ENCODE results near the gene FAM78A. TPM values are rescaled to one million over a fixed set of nuclear protein-coding genes. Genes with fewer than 3 reads are reported as not detected.

The FAM78A gene
- total and polyA plus RNA-seq, 11 donors: 13.6 to 37.9 (median 33.4) TPM

DNA sequence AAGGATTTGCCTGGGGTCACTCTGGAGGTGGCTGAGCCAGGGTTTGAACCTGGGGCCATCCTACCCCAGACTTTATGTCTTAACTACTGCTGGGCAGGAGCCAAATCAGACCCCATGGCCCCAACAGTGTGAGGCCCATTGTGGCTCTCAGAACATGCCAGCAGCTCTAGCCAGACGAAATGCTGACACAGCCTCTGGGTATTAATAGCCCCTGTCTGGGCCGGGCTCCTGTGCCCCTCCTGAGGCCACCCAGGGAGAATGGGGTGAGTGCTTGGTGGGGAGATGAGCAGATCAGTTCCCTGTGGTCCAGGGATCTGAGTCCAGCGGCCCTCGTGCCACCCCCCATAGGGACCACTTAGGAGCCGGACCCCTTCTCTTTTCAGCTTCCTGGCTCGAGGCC is 11.0 kb upstream of the FAM78A start:
- no peaks in the 10 kb centered on the region for H3K9me3 ChIP-seq
- no peak overlapping the region for H3K4me3 ChIP-seq
- intact Hi-C loops (cut with DNase I): loop anchor here in 1 of 10 donors (10.0 kb wide), 1 partner anchor 47 kb away; no protein-coding TSS in a partner anchor
- ATAC-seq: no peak
- 48 to 73% (median 70%) methylated on average over 6 of the region's 6 CpGs for WGBS, 4 donors
- DNase-seq: peak in 1 of 5 donors; percentile 54
- TF ChIP-seq CTCF (IDR thresholded peaks at IDR 0.05) (no peak), POLR2A (IDR thresholded peaks at IDR 0.05) (no peak)
- peaks cover 0 to 11% (median 0%) of the 10 kb centered on the region in 9 donors for H3K27me3 ChIP-seq
- H3K36me3 ChIP-seq: peaks cover 0 to 3% (median 0%) of the 10 kb centered on the region in 9 donors
- peak overlapping the region in 9 of 12 donors; percentile 23 to 98 (median 94) for H3K27ac ChIP-seq
- H3K4me1 ChIP-seq: peaks cover 4 to 65% (median 19%) of the 10 kb centered on the region in 12 donors

GRCh38 chr9:131284856-131285255 is 8.5 kb upstream of the FAM78A start:
- Histone ChIP-seq H3K36me3 (no peaks in the 10 kb centered on the region), H3K27ac (peak overlapping the region in 1 of 12 donors; percentile 90), H3K27me3 (peaks cover 0 to 20% (median 0%) of the 10 kb centered on the region in 9 donors), H3K9me3 (no peaks in the 10 kb centered on the region), H3K4me3 (no peak overlapping the region), H3K4me1 (peaks cover 3 to 55% (median 15%) of the 10 kb centered on the region in 12 donors)
- intact Hi-C loops (cut with DNase I): loop anchor here in 2 of 10 donors (5.0 to 10.0 kb wide), 2 partner anchors 47 to 50 kb away; no protein-coding TSS in a partner anchor
- 89 to 95% (median 91%) methylated on average over 6 of the region's 6 CpGs for WGBS, 4 donors
- TF ChIP-seq CTCF (IDR thresholded peaks at IDR 0.05): no peak
- no peak for TF ChIP-seq POLR2A (IDR thresholded peaks at IDR 0.05)
- ATAC-seq: no peak
- peak in 1 of 5 donors; percentile 24 for DNase-seq

DNA sequence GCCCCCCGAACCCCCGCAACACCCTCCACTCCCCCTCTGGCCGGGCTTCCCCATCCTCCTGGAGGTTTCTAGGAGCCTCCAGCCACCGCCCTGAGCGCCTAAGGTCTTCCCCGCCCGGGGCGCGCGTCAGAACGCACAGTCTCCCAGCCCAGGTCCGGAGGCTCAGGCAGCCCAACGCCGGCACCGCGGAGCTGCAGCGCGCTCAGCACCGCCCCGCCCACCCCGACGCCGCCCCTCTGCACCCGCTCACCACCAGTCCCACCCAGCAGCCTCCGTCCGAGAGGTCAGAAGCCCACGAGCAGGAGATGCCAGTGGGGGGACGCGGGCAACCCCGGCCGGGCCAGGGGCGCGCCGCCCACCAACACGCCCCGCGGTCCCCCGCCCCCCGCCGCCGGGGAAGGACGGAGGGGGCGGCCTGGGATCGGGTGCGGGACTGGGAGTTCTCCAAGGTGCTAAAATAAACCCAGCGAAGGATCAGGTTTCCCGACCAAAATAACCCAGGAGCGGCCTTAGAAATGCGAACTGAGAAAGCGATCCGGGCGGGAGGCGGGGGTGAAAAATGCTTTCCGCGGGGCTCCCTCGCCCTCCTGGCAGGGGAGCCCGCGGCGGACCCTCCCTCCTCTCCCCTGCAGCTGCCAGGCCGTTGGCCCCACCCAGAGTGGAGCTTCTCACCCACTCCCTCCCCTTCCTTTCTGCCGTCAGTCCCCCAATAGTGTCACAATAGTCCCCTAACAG is 6.5 kb upstream of the FAM78A start:
- intact Hi-C loops (cut with DNase I): loop anchor here in 2 of 10 donors (5.0 to 10.0 kb wide), 2 partner anchors 49 to 52 kb away; no protein-coding TSS in a partner anchor
- H3K4me3 ChIP-seq: peak overlapping the region in 11 of 12 donors; percentile 15 to 54 (median 43)
- DNase-seq: peak in 3 of 5 donors; percentile 37 to 68 (median 68)
- H3K27ac ChIP-seq: peak overlapping the region; percentile 52 to 90 (median 76)
- H3K36me3 ChIP-seq: no peaks in the 10 kb centered on the region
- ATAC-seq: peak in 3 of 4 donors; percentile 16 to 59 (median 56)
- no peaks in the 10 kb centered on the region for H3K9me3 ChIP-seq
- H3K4me1 ChIP-seq: peaks cover 9 to 53% (median 17%) of the 10 kb centered on the region in 12 donors
- peaks cover 0 to 20% (median 0%) of the 10 kb centered on the region in 9 donors for H3K27me3 ChIP-seq
- 1 to 3% (median 2%) methylated on average over 21 to 61 of the region's 61 CpGs for WGBS, 4 donors
- TF ChIP-seq CTCF (IDR thresholded peaks at IDR 0.05) (no peak), POLR2A (IDR thresholded peaks at IDR 0.05) (no peak)

DNA sequence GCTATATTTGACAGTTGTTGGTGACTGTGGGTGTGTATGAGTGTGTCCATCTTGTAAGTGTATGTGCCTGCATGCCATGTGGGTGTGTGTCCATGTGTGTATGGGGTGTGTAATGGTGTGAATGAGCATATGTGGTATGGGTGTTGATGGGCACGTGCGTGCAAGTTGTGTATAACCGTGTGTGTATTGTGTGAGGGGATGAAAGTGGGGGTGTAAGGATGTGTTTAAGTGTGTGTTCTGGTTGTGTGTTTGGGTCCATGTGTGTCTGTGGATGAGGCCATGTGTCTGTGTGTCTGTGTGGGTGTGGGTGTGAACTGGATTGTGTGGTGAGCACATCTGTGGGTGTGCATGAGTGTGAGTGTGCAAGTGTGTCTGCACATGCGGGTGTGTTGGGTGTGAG is 5.9 kb upstream of the FAM78A start:
- ATAC-seq (no peak), DNase-seq (no peak)
- Histone ChIP-seq H3K4me1 (peaks cover 9 to 50% (median 17%) of the 10 kb centered on the region in 12 donors), H3K27ac (peak overlapping the region in 10 of 12 donors; percentile 53 to 90 (median 78)), H3K27me3 (peaks cover 0 to 20% (median 0%) of the 10 kb centered on the region in 9 donors), H3K36me3 (no peaks in the 10 kb centered on the region), H3K4me3 (peak overlapping the region in 4 of 12 donors; percentile 29 to 51 (median 42)), H3K9me3 (no peaks in the 10 kb centered on the region)
- TF ChIP-seq CTCF (IDR thresholded peaks at IDR 0.05): no peak
- intact Hi-C loops (cut with DNase I): loop anchor here in 2 of 10 donors (5.0 to 10.0 kb wide), 2 partner anchors 50 to 53 kb away; no protein-coding TSS in a partner anchor
- 79 to 84% (median 81%) methylated on average over 4 of the region's 4 CpGs for WGBS, 4 donors
